ENCODE data around the gene TSSK3. TPM values are rescaled to one million over a fixed set of nuclear protein-coding genes. Genes with fewer than 3 reads are reported as not detected.
A peak's percentile ranks its signal among the peaks of the same experiment; 100 is the strongest.

TSSK3 gene
- total and polyA plus RNA-seq, 7 experiments from 2014 or later: 0.50 to 7.2 (median 2.7) TPM

DNA sequence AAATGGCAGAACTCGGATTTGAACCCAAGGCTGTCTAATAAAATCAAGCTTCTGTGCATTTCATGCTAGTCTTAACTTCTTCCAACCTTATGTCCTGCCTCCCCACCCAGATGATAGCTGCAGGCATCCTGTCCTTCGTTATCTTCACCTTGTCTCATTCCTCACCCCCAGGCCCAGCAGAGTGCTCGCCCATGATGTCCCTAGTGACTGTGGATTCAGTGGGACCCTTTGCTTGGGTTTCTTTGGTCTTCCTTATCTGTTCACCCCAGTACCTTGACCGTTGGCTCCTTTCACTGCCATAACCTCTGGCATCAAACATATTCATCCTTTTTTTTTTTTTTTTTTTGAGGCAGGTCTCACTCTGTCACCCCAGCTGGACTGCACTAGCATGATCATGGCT lies 37.5 kb downstream of the TSSK3 start:
- H3K27ac ChIP-seq (ENCODE audit: low read depth, low read length): no peak overlapping the region
- POLR2A ChIA-PET: interaction anchor here (1.0 to 1.3 kb wide), 2 partner anchors 77 to 220 kb away, joined by 4 read pairs; partner anchors contain the start of gene TXLNA
- Mint-ChIP-seq H3K4me1 (peaks cover 4 to 13% (median 8%) of the 10 kb centered on the region in 7 donors), H3K36me3 (no peaks in the 10 kb centered on the region), H3K9me3 (peaks cover 0 to 5% (median 0%) of the 10 kb centered on the region in 11 donors), H3K27me3 (peaks cover 0 to 23% (median 0%) of the 10 kb centered on the region in 5 donors), H3K4me3 (no peak overlapping the region), H3K27ac (no peak overlapping the region)
- ATAC-seq (no peak), DNase-seq (no peak)
- H3K4me3 ChIP-seq (ENCODE audit: low read length): no peak overlapping the region
- CTCF ChIA-PET: interaction anchor here (0.6 to 0.9 kb wide), 5 partner anchors 15 to 383 kb away, joined by 3 to 6 read pairs (median 3); partner anchors contain the start of gene CCDC28B
- no peaks in the 10 kb centered on the region for H3K9me3 ChIP-seq (ENCODE audit: control insufficient read depth in 2 of 3, low read length in 3 of 3)
- intact Hi-C loops (cut with micrococcal nuclease): loop anchor here (2.0 to 10.0 kb wide), 3 partner anchors 373 to 635 kb away; partner anchors contain the start of genes ADGRB2 (in 1 of the 2) and KHDRBS1 (in 1 of the 2)
- H3K4me1 ChIP-seq (ENCODE audit: control insufficient read depth in 2 of 2, insufficient read depth in 2 of 2, low read length in 2 of 2): peaks cover 0 to 4% of the 10 kb centered on the region in 2 donors
- no peaks in the 10 kb centered on the region for H3K27me3 ChIP-seq (ENCODE audit: control insufficient read depth in 2 of 2, insufficient read depth in 2 of 2, low read length in 2 of 2)
- H3K36me3 ChIP-seq (ENCODE audit: control insufficient read depth in 2 of 3, insufficient read depth in 3 of 3, low read length in 3 of 3): no peaks in the 10 kb centered on the region

DNA sequence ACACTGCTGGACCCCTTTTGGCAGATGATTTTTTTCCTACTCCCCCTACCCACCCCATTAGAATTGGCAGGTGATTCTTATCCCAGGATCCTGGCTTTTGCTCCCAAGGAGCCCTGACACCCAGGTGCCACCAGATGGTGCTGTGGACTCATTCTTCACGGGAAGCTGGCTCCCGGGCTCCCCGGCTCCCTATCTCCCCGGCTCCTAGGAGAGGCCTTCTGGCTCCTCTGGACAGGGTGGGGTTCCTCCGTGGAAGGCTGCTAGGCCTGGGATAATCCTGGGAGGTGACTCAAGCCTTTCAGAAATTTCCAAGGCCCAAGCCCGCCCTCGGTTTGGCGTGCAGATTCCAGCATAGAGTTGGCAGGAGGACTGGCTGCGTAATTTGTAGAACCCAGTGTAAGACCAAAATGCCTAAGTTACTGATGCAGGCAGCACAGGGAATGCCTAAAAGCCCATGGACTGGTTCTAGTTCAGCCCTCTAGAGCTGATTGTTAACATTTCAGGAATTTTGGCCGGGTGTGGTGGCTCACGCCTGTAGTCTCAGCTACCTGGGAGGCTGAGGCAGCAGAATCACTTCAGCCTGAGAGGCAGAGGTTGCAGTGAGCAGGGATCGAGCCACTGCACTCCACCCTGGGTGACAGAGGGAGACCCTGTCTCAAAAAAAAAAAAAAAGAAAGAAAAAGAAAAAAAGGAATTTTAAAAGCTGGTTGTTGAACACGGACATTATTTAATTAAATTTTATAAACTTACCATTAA lies 38.7 kb downstream of the TSSK3 start:
- Histone ChIP-seq H3K27ac (ENCODE audit: low read depth, low read length) (no peak overlapping the region), H3K4me1 (ENCODE audit: control insufficient read depth in 2 of 2, insufficient read depth in 2 of 2, low read length in 2 of 2) (no peaks in the 10 kb centered on the region), H3K4me3 (ENCODE audit: low read length) (no peak overlapping the region), H3K9me3 (ENCODE audit: control insufficient read depth in 2 of 3, low read length in 3 of 3) (no peaks in the 10 kb centered on the region), H3K36me3 (ENCODE audit: control insufficient read depth in 2 of 3, insufficient read depth in 3 of 3, low read length in 3 of 3) (no peaks in the 10 kb centered on the region), H3K27me3 (ENCODE audit: control insufficient read depth in 2 of 2, insufficient read depth in 2 of 2, low read length in 2 of 2) (no peaks in the 10 kb centered on the region)
- peaks cover 0 to 20% (median 0%) of the 10 kb centered on the region in 5 donors for H3K27me3 Mint-ChIP-seq
- peak in 8 of 9 donors; percentile 25 to 61 (median 34) for DNase-seq
- intact Hi-C loops (cut with micrococcal nuclease): loop anchor here (1.0 to 2.0 kb wide), 2 partner anchors 13 to 372 kb away; no protein-coding TSS in a partner anchor
- ChIA-PET CTCF (interaction anchor here (0.6 to 2.6 kb wide), 10 partner anchors 9 to 734 kb away, joined by 3 to 13 read pairs (median 4); partner anchors contain the start of gene KPNA6), POLR2A (interaction anchor here (0.6 to 1.8 kb wide), 5 partner anchors 65 to 284 kb away, joined by 3 to 5 read pairs (median 4); partner anchors contain the start of genes MARCKSL1 and TXLNA)
- peaks cover 0 to 5% (median 4%) of the 10 kb centered on the region in 7 donors for H3K4me1 Mint-ChIP-seq
- peak; percentile 79 for ATAC-seq
- H3K4me3 Mint-ChIP-seq: peak overlapping the region in 2 of 10 donors; percentile 21 to 31
- H3K27ac Mint-ChIP-seq: no peak overlapping the region
- H3K9me3 Mint-ChIP-seq: peaks cover 0 to 5% (median 0%) of the 10 kb centered on the region in 11 donors
- H3K36me3 Mint-ChIP-seq: no peaks in the 10 kb centered on the region

DNA sequence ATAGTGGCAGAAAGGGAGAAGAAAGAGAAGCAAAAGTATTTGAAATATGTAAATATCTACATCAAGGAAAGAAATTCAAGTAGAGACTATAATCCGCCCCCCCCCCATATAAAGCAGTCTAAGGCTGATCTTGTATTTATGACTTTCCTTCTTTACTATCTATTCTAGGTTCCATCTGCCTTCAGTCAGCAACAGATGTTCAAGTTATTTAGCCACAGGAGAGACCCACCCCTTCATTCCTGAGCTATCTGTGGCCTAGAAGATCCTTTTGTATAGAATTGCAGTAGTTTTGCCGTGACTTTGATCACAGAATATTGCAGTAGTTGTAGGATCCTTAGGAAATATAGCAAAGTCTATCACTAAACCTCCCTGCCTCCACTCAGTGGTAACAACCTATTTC lies 42.6 kb downstream of the TSSK3 start:
- intact Hi-C loops (cut with micrococcal nuclease): no loop called here
- no peak for DNase-seq
- Histone ChIP-seq H3K4me1 (ENCODE audit: control insufficient read depth in 2 of 2, insufficient read depth in 2 of 2, low read length in 2 of 2) (no peaks in the 10 kb centered on the region), H3K9me3 (ENCODE audit: control insufficient read depth in 2 of 3, low read length in 3 of 3) (no peaks in the 10 kb centered on the region), H3K36me3 (ENCODE audit: control insufficient read depth in 2 of 3, insufficient read depth in 3 of 3, low read length in 3 of 3) (no peaks in the 10 kb centered on the region), H3K27ac (ENCODE audit: low read depth, low read length) (no peak overlapping the region), H3K27me3 (ENCODE audit: control insufficient read depth in 2 of 2, insufficient read depth in 2 of 2, low read length in 2 of 2) (no peaks in the 10 kb centered on the region), H3K4me3 (ENCODE audit: low read length) (no peak overlapping the region)
- H3K27me3 Mint-ChIP-seq: peaks cover 0 to 13% (median 0%) of the 10 kb centered on the region in 5 donors
- ChIA-PET POLR2A (no interaction called here), CTCF (no interaction called here)
- no peak overlapping the region for H3K27ac Mint-ChIP-seq
- H3K9me3 Mint-ChIP-seq: no peaks in the 10 kb centered on the region
- peaks cover 0 to 8% (median 0%) of the 10 kb centered on the region in 7 donors for H3K4me1 Mint-ChIP-seq
- no peaks in the 10 kb centered on the region for H3K36me3 Mint-ChIP-seq
- ATAC-seq: no peak
- H3K4me3 Mint-ChIP-seq: no peak overlapping the region

GRCh38 chr1:32405672-32406467 lies 43.5 kb downstream of the TSSK3 start:
- DNase-seq (no peak), ATAC-seq (no peak)
- no peak overlapping the region for H3K4me3 Mint-ChIP-seq
- peaks cover 0 to 12% (median 0%) of the 10 kb centered on the region in 5 donors for H3K27me3 Mint-ChIP-seq
- H3K4me3 ChIP-seq (ENCODE audit: low read length): no peak overlapping the region
- H3K27me3 ChIP-seq (ENCODE audit: control insufficient read depth in 2 of 2, insufficient read depth in 2 of 2, low read length in 2 of 2): no peaks in the 10 kb centered on the region
- H3K27ac ChIP-seq (ENCODE audit: low read depth, low read length): no peak overlapping the region
- peaks cover 0 to 5% (median 0%) of the 10 kb centered on the region in 7 donors for H3K4me1 Mint-ChIP-seq
- H3K36me3 ChIP-seq (ENCODE audit: control insufficient read depth in 2 of 3, insufficient read depth in 3 of 3, low read length in 3 of 3): no peaks in the 10 kb centered on the region
- H3K9me3 Mint-ChIP-seq: no peaks in the 10 kb centered on the region
- CTCF ChIA-PET: interaction anchor here (0.7 kb wide), 2 partner anchors 19 to 46 kb away, joined by 3 read pairs; no protein-coding TSS in a partner anchor
- peak overlapping the region in 1 of 9 donors; percentile 14 for H3K27ac Mint-ChIP-seq
- H3K9me3 ChIP-seq (ENCODE audit: control insufficient read depth in 2 of 3, low read length in 3 of 3): no peaks in the 10 kb centered on the region
- H3K4me1 ChIP-seq (ENCODE audit: control insufficient read depth in 2 of 2, insufficient read depth in 2 of 2, low read length in 2 of 2): no peaks in the 10 kb centered on the region
- intact Hi-C loops (cut with micrococcal nuclease): no loop called here
- H3K36me3 Mint-ChIP-seq: no peaks in the 10 kb centered on the region
- POLR2A ChIA-PET: interaction anchor here (0.7 to 1.2 kb wide), 3 partner anchors 11 to 185 kb away, joined by 3 read pairs; partner anchors contain the start of gene BSDC1

- H3K9me3 Mint-ChIP-seq: no peaks in the 10 kb centered on the region
- ATAC-seq (no peak), DNase-seq (no peak)
- H3K4me3 Mint-ChIP-seq: no peak overlapping the region
- Histone ChIP-seq H3K27ac (ENCODE audit: low read depth, low read length) (no peak overlapping the region), H3K4me3 (ENCODE audit: low read length) (no peak overlapping the region), H3K4me1 (ENCODE audit: control insufficient read depth in 2 of 2, insufficient read depth in 2 of 2, low read length in 2 of 2) (no peaks in the 10 kb centered on the region), H3K27me3 (ENCODE audit: control insufficient read depth in 2 of 2, insufficient read depth in 2 of 2, low read length in 2 of 2) (no peaks in the 10 kb centered on the region), H3K9me3 (ENCODE audit: control insufficient read depth in 2 of 3, low read length in 3 of 3) (no peaks in the 10 kb centered on the region), H3K36me3 (ENCODE audit: control insufficient read depth in 2 of 3, insufficient read depth in 3 of 3, low read length in 3 of 3) (no peaks in the 10 kb centered on the region)
- H3K4me1 Mint-ChIP-seq: peaks cover 0 to 3% (median 0%) of the 10 kb centered on the region in 7 donors
- H3K27me3 Mint-ChIP-seq: peaks cover 0 to 17% (median 0%) of the 10 kb centered on the region in 5 donors
- ChIA-PET CTCF (interaction anchor here (0.7 kb wide), 1 partner anchor 20 kb away, joined by 3 read pairs; no protein-coding TSS in a partner anchor), POLR2A (interaction anchor here (0.7 to 1.2 kb wide), 2 partner anchors 12 to 185 kb away, joined by 3 read pairs; partner anchors contain the start of gene BSDC1)
- H3K36me3 Mint-ChIP-seq: no peaks in the 10 kb centered on the region
- H3K27ac Mint-ChIP-seq: no peak overlapping the region
- intact Hi-C loops (cut with micrococcal nuclease): no loop called here
Measured at GRCh38 chr1:32406629-32407111, 44.3 kb downstream of the TSSK3 start.

GRCh38 chr1:32411261-32411660 lies 48.9 kb downstream of the TSSK3 start:
- H3K36me3 ChIP-seq (ENCODE audit: control insufficient read depth in 2 of 3, insufficient read depth in 3 of 3, low read length in 3 of 3): no peaks in the 10 kb centered on the region
- CTCF ChIA-PET: interaction anchor here (0.6 to 2.6 kb wide), 7 partner anchors 10 to 325 kb away, joined by 3 to 10 read pairs (median 4); no protein-coding TSS in a partner anchor
- intact Hi-C loops (cut with micrococcal nuclease): loop anchor here in 1 of 2 donors (5.0 to 10.0 kb wide), 2 partner anchors 749 to 846 kb away; no protein-coding TSS in a partner anchor
- H3K27ac Mint-ChIP-seq: no peak overlapping the region
- H3K27ac ChIP-seq (ENCODE audit: low read depth, low read length): no peak overlapping the region
- POLR2A ChIA-PET: interaction anchor here (1.4 kb wide), 1 partner anchor 17 kb away, joined by 4 read pairs; the partner anchor contains the start of gene BSDC1
- no peak overlapping the region for H3K4me3 Mint-ChIP-seq
- ATAC-seq (no peak), DNase-seq (no peak)
- H3K9me3 Mint-ChIP-seq: no peaks in the 10 kb centered on the region
- no peaks in the 10 kb centered on the region for H3K36me3 Mint-ChIP-seq
- peaks cover 4 to 29% (median 4%) of the 10 kb centered on the region in 5 donors for H3K27me3 Mint-ChIP-seq
- H3K4me1 Mint-ChIP-seq: peaks cover 0 to 6% (median 0%) of the 10 kb centered on the region in 7 donors
- no peaks in the 10 kb centered on the region for H3K9me3 ChIP-seq (ENCODE audit: control insufficient read depth in 2 of 3, low read length in 3 of 3)
- no peak overlapping the region for H3K4me3 ChIP-seq (ENCODE audit: low read length)
- no peaks in the 10 kb centered on the region for H3K4me1 ChIP-seq (ENCODE audit: control insufficient read depth in 2 of 2, insufficient read depth in 2 of 2, low read length in 2 of 2)
- H3K27me3 ChIP-seq (ENCODE audit: control insufficient read depth in 2 of 2, insufficient read depth in 2 of 2, low read length in 2 of 2): peaks cover 0 to 6% of the 10 kb centered on the region in 2 donors

Measured in naive thymus-derived CD4-positive, alpha-beta T cell (primary cell).